ENCODE data around the gene AKAP13.

Gene AKAP13

DNA sequence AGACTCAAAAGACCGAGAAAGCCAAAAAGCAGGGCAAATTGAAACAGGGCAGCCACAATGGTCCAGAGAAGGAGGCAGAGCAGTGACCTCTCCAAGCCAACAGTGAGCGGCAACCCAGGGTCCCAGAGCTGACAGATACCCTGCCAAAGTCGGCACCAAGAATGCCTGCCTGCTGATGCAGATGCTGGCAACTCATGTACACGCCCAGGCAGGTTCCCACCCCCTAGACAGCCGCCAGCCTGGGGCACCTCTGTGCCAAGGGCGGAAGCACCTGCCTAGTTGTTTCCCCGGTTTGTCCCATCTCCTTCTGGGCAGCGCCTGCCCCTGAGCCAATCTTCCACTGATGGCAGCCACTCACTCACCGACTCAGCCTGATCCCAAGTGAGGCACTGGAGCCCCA is 392.3 kb downstream of the AKAP13 start:
- no peak for DNase-seq (ENCODE audit: low read depth)
- H3K4me3 ChIP-seq (ENCODE audit: low read depth, low read length), result no peak overlapping the region

DNA sequence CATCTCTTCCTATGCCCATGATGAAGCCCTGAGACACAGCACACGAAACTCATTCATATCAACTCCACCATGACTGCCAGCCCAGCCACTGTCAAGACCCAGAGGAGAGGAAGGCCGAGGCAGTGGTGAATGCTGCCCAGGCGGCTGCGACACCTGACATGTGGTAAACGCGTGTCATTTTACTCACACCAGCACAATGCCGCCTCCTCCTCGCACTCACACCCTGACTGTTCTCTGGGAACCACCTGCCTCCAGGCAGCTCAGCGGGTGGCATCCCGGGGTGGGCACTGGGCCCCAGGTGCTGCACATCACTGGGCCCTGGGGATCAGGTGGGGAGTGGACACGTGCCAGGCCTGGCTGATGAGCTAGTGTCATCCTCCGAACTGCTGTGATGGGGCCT is 392.8 kb downstream of the AKAP13 start:
- no peak for DNase-seq (ENCODE audit: low read depth)
- H3K4me3 ChIP-seq (ENCODE audit: low read depth, low read length), result no peak overlapping the region

DNA sequence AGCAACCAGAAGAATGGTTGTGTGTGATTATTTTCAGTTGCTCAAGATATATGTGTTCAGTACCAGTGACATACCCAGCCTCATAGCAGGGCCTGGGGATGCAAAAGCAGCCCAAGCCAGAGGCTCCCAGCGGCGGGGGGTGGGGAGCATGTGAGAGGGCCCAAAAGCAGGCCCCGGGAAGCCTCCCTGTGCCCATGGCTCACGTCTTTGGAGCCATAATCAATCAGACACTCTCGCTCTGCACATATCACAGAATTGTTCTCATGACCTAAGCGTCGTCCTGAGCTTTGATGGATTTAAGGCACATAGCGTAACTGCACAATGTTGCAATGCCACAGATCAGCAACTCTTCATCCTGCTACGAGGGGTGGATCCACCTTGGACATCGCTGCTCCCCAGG is 393.6 kb downstream of the AKAP13 start:
- no peak overlapping the region for H3K4me3 ChIP-seq (ENCODE audit: low read depth, low read length)
- no peak for DNase-seq (ENCODE audit: low read depth)

DNA sequence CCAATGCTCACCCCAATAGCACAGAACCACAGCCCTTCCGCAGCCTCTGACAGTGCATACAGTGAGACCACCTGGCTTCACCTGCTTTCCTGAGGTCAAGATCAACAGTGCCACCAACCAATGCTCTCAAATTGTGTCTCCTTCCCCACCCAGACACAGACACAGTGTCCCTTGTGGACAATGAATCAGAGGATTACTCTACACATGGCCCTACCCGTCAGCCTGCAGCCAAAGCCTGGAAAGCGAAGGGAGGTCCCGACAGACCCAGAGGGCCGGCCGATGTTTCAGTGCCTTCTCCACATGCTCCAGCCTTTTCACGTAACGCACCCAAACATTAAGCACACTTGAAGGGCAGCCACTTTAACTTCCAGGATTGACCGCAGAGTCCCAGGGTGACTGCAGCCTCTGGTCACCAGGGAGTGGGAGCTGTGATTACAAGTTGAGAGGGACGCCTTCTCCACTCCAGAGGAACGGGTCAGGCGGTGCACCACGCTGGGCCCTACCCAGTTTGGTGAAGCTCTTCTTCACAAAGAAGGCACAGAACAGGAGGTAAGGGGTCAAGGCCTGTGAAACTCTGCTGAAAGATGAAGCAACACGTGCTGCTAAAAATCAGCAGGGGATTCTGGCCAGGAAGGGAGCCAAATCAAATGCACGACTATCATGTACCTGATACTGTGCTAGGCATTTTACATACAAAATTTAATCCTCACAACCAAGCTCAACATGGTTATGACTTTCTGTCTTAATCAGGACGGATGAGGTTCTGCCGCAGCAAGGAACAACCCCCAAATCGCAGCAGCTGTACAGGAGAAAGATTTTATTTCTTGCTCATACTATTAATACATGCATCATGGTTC is 397.1 kb downstream of the AKAP13 start:
- DNase-seq (ENCODE audit: low read depth), result no peak
- no peak overlapping the region for H3K4me3 ChIP-seq (ENCODE audit: low read depth, low read length)

DNA sequence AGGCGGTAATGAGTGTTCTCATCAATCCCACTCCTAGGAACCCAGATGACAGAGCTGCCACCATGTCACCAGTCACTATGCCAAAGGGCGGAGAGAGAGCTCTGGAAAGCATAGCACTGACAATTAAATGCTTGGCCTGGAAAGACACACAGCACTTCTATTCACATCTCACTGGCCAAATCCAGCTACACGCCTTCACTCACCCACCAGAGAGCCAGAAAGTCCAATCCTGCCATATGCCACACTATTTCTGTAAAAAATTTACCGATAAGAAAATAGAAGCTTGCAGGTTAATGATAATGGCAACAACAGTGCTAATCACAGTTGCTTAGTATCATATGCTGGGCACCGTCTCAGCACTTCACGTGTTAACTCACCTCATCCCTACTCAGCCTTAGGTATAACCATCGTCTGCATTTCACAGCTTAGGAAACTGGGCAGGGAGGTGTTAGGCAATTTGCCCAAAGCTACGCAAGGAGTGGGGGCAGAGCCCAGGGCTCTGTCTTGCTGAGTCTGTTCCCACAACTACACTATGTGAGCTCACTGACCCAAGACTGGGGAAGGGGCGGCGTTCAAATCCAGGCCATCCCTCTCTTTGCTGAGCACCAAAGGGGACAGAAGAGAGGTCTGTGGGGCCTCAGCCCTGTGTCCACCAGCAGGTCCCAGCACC is 397.8 kb downstream of the AKAP13 start:
- no peak for DNase-seq (ENCODE audit: low read depth)
- no peak overlapping the region for H3K4me3 ChIP-seq (ENCODE audit: low read depth, low read length)

DNA sequence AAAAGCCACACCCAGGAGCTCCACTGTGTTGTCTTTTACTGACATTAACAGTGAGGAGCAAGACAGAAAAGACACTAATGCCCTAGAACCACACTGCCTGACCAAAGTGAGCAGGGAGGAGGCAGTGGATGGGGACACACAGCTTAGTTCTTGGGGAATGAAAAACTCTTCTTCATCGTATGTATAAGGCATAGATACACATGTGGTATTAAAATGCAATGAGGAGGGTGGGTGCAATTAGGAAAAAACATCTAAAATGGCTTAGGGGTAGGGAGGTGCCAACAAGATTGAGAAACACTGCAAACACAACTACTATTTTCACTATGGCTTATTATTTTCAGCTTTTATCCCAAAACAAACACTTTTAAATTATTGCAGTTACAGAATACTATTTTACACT is 398.8 kb downstream of the AKAP13 start:
- DNase-seq (ENCODE audit: low read depth), result no peak
- H3K4me3 ChIP-seq (ENCODE audit: low read depth, low read length), result no peak overlapping the region

DNA sequence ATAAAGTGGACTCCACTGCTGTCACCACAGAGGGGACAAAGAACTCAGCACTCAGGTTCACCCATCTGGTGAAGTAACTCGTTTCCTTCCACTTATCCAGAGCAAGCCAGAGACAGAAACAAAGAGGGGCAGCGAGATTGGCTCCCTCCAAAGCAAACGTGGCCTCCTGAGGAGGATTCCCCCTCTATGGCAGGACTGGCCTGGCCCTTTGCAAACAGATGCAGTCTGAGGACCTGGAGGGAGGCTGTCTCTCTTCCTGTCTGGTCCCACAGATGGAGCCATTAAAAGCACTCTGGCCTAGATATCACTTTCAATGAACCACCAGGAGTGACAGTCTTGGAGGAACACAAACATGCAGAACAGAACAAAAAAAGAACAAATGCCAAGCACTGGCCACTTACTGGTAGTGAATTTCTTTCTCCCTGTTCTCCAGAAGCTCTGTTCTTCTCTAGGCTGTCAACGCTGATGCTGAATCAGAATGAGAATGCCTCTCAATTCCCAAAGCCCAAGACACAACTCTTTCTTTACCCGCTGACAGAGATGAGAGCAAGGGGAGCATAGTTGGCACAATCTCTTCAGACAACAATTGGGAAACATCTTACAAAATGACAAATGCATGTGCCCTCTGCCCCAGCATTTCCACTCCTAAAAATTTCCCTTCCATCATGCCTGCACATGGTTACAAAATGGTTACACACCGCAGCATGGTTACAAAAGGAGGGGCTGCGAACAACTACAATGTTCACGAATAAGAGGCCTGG is 400.0 kb downstream of the AKAP13 start:
- H3K4me3 ChIP-seq (ENCODE audit: low read depth, low read length), result no peak overlapping the region
- peak; percentile 39 for DNase-seq (ENCODE audit: low read depth)

DNA sequence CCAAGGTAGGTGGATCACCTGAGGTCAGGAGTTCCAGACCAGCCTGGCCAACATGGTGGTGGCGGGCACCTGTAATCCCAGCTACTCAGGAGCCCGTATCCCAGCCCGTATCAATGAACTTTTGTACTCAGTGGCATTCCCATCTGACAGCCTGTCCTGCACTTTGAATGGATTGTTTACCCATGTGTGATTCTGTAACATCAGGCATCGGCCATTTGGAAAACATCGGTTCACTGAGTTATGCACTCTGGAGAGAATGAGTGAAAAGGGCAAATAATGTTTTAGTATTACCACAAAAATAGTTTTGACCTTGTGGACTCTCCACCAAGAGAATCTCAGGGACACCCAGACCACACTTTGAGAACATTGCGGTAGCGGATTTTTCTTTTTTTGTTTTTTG is 400.7 kb downstream of the AKAP13 start:
- no peak for DNase-seq (ENCODE audit: low read depth)
- H3K4me3 ChIP-seq (ENCODE audit: low read depth, low read length), result no peak overlapping the region

DNA sequence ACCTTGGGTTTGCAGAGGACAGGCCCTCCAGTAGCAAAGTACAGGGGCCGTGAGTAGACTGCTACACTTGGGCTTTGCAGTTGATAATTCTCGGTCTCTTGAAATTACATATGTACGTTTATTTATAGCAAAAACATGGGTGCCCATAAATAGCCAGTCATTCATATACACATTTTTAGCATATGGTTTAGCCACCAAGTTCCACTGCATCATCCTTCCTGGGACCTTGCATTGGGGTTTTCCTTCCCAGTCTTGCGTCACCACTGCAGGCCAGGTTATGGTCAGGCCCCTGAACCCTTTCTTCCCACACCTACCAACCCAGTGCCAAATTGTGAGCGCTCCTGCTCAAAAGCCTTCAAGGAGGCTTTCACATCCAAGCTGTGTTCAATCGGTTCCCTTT is 401.7 kb downstream of the AKAP13 start:
- no peak for DNase-seq (ENCODE audit: low read depth)
- no peak overlapping the region for H3K4me3 ChIP-seq (ENCODE audit: low read depth, low read length)

DNA sequence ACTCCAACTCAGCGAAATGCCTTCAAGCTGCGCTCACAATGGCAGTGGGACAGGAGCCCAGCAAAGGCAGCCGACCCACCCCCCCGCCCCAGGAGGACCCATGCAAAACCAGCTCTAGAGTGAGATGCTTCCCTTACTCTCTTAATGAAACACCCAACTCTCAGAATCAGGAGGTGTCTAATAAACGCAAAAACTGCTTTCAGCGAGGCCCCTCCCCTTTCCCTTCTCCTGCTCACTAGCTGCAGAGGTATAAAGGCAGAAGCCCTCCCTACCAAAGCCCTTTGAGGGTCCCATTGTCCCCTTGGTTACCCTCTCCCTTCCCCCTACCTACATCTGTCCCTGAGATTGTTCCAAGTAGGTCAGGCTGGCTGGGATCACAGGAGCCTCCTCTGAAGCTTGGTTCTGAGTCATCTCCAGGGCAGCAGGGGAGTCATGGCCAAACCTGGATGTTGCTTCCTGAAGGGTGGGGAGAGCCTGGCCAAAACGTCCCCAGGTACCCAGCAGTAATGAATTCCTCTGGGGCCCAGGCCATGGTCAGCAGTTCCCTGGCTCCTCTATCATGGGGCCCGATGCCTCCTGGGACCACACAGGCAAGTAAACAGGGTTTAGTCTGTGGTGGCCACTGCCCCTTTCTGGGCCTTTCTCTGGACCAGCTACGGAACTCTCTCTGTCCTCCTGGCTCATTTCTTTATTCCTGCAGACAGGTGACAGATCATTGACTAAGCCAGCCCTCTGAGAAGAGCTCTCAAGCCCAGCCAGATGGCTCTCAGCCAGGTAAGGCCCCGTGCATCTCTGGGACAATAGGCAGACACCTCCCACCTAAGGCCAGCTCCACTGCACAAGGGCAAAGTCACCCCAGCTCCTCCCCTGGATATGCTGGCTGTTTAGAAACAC is 405.7 kb downstream of the AKAP13 start:
- no peak for DNase-seq (ENCODE audit: low read depth)
- no peak overlapping the region for H3K4me3 ChIP-seq (ENCODE audit: low read depth, low read length)

DNA sequence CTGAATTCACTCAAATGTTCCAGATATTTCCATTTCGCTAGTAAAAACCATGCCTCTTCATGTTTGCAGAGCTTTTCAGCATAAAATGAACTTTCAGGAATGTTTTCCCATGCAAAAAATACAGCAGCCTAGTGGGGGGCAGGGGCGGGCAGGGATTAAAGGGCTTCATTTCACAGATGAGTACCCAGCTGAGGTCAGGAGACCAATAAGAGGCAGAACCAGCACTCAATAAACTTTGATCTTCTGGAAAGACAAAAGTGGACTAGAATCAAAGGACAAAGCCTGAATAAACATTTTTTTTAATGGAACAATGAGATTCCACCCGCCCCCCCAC is 406.3 kb downstream of the AKAP13 start:
- no peak for DNase-seq (ENCODE audit: low read depth)

DNA sequence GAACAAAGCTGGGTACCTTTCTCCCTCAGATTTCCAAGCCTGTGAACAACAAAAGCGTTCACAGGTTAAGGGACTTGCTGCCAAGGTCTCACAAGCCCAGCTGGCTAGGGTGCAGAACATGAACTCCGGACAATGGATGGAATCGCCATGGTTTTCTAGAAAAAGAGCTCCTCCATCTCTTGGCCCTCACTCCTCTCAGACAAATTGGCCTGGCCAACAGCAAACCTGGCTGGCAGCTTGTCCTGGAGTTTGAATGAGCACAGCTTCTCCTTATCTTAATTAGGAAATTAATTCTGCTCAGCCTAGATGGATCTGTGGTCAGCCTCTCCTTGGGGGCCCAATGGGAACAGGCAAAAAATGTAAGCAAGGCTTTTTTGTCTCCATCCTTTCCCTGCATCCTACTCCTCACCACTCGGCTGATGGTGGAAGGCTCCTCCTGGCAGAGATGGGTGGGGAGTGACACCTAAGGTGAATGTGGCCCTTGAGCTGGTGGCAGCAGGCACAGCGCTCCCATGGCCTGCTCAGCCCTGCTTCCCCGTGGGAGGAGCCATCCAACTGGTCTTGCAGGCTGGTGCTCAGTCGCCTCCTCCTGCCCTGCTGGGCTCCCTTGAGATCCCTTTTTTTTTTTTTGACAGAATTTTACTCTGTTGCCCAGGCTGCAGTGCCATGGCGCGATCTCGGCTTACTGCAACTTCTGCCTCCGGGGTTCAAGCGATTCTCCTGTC is 408.5 kb downstream of the AKAP13 start:
- no peak for DNase-seq (ENCODE audit: low read depth)

More for the DNA sequence above, 406.3 kb downstream of the AKAP13 start:
- no peak overlapping the region for H3K4me3 ChIP-seq (ENCODE audit: low read depth, low read length)

DNA sequence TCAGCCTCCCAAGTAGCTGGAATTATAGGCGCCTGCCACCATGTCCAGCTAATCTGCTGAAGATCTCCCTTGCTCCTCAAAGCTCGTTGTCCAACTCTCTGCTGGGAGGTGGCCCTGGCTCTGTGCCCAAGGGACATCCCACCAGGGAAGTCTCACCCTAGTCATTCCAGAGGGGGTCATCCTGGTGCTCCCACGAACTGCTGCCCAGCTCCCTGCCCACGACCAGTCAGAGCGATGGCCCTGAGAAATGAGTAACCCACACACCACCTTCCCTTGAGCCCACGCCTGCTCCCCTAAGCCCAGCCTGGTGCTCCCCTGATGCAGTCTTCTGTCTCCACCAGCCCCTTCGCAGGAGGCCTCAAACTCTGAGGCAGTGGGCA is 409.1 kb downstream of the AKAP13 start:
- no peak overlapping the region for H3K4me3 ChIP-seq (ENCODE audit: low read depth, low read length)
- DNase-seq (ENCODE audit: low read depth), result no peak

More for the DNA sequence above, 408.5 kb downstream of the AKAP13 start:
- H3K4me3 ChIP-seq (ENCODE audit: low read depth, low read length), result no peak overlapping the region

DNA sequence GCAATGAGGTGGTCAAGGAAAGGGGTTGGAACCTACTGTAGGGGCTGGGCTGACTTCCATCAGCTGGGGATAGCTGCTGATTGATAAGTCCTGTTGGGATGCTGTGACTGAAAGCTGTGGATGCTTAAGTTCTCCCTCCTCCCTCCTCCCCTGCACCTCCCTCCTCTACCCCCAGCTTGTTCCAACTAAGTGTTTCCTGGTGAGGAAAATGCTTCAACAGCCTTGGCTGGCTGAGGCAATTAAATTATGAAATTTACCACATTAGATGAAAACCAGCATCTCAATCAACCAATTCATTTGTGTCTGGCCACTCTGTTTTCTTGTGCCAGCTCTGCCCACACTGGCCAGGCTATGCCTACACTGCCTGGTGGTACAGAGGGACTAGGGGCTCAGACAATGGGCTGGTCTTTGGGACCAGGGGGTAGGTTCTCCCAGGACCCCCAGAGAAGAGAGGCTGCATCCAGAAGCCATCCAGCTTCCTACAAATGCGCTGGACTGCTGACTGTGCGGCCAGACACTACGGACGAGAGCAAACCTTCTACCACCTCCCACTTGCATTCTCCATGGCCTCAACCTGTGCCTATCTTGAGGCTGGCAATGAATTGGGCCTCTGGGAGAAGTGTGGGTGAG is 411.8 kb downstream of the AKAP13 start:
- no peak for DNase-seq (ENCODE audit: low read depth)
- no peak overlapping the region for H3K4me3 ChIP-seq (ENCODE audit: low read depth, low read length)

DNA sequence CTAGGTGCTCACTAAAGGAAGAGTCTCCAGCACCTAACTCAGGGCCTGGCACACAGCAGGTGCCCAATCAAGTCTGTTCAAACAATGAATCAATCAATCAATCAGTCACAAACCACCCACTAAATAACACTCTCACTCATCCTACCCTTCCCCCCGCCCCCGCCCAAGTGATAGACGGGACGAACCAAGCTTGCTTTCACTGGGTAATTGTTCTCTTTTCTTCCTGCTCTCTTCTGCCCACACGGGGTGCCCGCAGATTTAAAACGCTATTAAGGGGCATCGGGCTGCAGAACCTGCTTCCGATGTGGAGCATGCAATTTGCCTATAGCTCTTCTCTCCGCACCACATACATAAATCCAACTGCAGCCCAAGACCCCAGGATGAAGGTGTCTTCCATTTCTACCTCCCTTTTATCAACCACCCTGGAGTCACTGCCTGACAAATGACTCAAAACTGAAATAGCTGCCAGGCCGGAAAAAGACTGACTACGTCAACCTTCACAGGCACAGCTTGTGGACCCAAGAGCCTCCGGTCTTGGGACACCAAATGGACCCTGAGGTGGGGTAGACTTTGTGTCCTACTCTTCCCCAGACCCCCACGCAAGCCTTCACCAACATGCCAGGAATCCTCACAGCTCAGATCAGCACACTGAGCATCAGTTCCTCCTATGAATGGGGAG is 412.6 kb downstream of the AKAP13 start:
- DNase-seq (ENCODE audit: low read depth), result no peak
- peak overlapping the region; percentile 72 for H3K4me3 ChIP-seq (ENCODE audit: low read depth, low read length)

DNA sequence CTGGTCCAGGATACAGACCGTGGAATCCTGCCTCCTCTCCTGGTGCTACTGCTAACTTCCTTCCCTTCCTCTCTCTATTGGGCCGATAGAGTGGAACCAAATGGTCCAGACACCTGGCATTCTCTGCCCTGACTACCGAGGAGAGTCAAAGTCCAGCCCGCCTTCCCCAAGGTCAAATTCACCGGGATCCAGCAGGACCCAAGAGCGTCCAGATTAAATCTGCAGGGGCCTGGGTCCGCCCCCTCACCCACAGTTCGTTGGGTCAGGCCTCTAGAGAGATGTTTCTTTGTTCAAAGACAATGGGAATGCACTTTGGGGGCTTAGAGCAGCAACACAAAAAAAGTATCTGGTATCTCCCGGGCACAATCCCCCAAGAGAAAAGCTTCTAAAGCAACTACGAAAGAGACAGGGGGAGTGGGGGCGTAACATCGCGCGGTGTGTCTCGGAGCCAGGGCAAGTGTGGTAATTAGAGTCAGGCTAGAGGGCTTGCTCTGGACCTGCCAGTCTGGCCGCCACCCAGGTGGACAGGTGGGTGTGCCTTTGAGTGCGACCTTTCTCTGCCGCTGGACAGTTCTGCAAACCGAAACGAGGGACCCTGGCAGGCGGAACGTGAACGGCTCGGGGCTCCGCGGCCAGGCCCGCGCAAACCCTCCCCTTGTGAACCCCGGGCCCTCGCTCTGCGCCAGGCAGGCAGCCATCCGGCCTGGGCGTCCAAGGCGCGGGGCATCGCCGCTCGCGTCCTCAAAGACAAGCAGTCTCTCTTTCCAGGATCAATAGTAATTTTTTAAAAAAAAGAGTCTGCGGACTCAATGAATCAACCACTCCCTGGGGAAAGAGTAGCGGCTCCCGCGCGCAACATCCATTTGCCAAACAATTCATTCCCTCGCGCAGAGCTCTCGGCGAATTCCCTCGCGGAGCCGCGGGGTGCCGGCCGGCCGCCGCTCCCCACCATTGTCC is 413.5 kb downstream of the AKAP13 start:
- DNase-seq (ENCODE audit: low read depth), result no peak
- H3K4me3 ChIP-seq (ENCODE audit: low read depth, low read length), result peak overlapping the region; percentile 72
